Thoracic aorta (tissue), 2 donors: ENCODE measurements around the gene KCNJ12. TPM values are rescaled to one million over a fixed set of nuclear protein-coding genes. Genes with fewer than 3 reads are reported as not detected.
"Not testable (repeated sequence)": the region's sequence is repeated elsewhere in the genome, so short reads cannot be mapped to it uniquely, and the experiment has no call there.

Experiments used
- ATAC-seq: fragments of 150-250 bp; one replicate; pipeline ENCODE4 v1.8.0; 2017; ENCODE audit warnings: low read depth; ENCODE audit not compliant: insufficient number of reproducible peaks, low FRiP score
- DNase-seq: peaks from one replicate; pipeline ENCODE4 v3.0.0-alpha.2; 2020; ENCODE audit warnings: low spot score
- H3K27ac ChIP-seq, 2 donors: fragments of 200-600 bp; sonication (generic); 1 replicate in 1 of 2; 2 replicates in 1 of 2; pipeline ENCODE4 v1.5.1; 2016; ENCODE audit warnings: mild to moderate bottlenecking in 2 of 2, moderate library complexity in 2 of 2
- H3K27me3 ChIP-seq: fragments of 200-600 bp; sonication (generic); replicated peaks from 2 replicates; pipeline ENCODE4 v1.6.0; 2016; ENCODE audit warnings: mild to moderate bottlenecking; ENCODE audit not compliant: insufficient read depth
- H3K36me3 ChIP-seq: fragments of 200-600 bp; sonication (generic); one replicate; pipeline ENCODE4 v1.5.1; 2016
- H3K4me1 ChIP-seq, 2 donors: fragments of 200-600 bp; sonication (generic); 1 replicate in 1 of 2; 2 replicates in 1 of 2; pipeline versions ENCODE4 v1.5.1 to v1.6.0; 2016; ENCODE audit warnings: low read depth in 2 of 2, mild to moderate bottlenecking in 1 of 2; ENCODE audit not compliant: control insufficient read depth in 1 of 2
- H3K4me3 ChIP-seq: fragments of 200-600 bp; sonication (generic); 2 replicates; pipeline ENCODE4 v1.5.1; 2016; ENCODE audit warnings: mild to moderate bottlenecking
- H3K9me3 ChIP-seq: fragments of 200-600 bp; sonication (generic); 2 replicates; pipeline ENCODE4 v1.5.1; 2016
- CTCF ChIP-seq: fragments of 200-600 bp; sonication (generic); IDR thresholded peaks from one replicate; pipeline ENCODE4 v1.5.1; 2019; ENCODE audit warnings: antibody characterized with exemption
- total RNA-seq, 2 donors: library from RNA; depleted of rRNA; stranded (reverse); fragments of >200 nt; gene quantifications; one replicate each; pipeline versions ENCODE4 v1.1.0 to v1.2.3, GENCODE V29; 2016

KCNJ12 gene
- total RNA-seq, 2 donors from 2014 or later = 0.81 to 1.2 TPM

- no peak overlapping the region for H3K27ac ChIP-seq
Measured at GRCh38 chr17:21400816-21401593, 24.8 kb downstream of the KCNJ12 start.

GRCh38 chr17:21402166-21402571 lies 26.0 kb downstream of the KCNJ12 start:
- H3K4me3 ChIP-seq, H3K27me3 ChIP-seq, H3K36me3 ChIP-seq, H3K4me1 ChIP-seq, H3K9me3 ChIP-seq: not testable (repeated sequence)
- peak; percentile 77 for DNase-seq
- ATAC-seq = peak; percentile 47
- peak overlapping the region; percentile 56 to 60 for H3K27ac ChIP-seq

More at GRCh38 chr17:21400816-21401593, 24.8 kb downstream of the KCNJ12 start:
- no peaks in the 10 kb centered on the region for H3K36me3 ChIP-seq
- H3K9me3 ChIP-seq = no peaks in the 10 kb centered on the region
- H3K4me3 ChIP-seq = no peak overlapping the region
- peaks cover 0 to 7% of the 10 kb centered on the region in 2 donors for H3K4me1 ChIP-seq
- ATAC-seq (no peak), DNase-seq (no peak)
- no peaks in the 10 kb centered on the region for H3K27me3 ChIP-seq
- no peak for TF ChIP-seq CTCF

- H3K4me3 ChIP-seq, H3K9me3 ChIP-seq, H3K36me3 ChIP-seq, DNase-seq, ATAC-seq, H3K4me1 ChIP-seq, H3K27me3 ChIP-seq: not testable (repeated sequence)
- peak overlapping the region in 1 of 2 donors; percentile 60 for H3K27ac ChIP-seq
Measured at GRCh38 chr17:21402926-21403325, 26.8 kb downstream of the KCNJ12 start.

- not testable (repeated sequence) for H3K36me3 ChIP-seq, H3K27ac ChIP-seq, DNase-seq, H3K27me3 ChIP-seq, H3K4me3 ChIP-seq, H3K4me1 ChIP-seq, H3K9me3 ChIP-seq, ATAC-seq
Measured at GRCh38 chr17:21404106-21404505, 27.9 kb downstream of the KCNJ12 start.

- H3K36me3 ChIP-seq, DNase-seq, H3K4me1 ChIP-seq, H3K27me3 ChIP-seq, H3K9me3 ChIP-seq, H3K4me3 ChIP-seq, ATAC-seq, H3K27ac ChIP-seq: not testable (repeated sequence)
Measured at GRCh38 chr17:21404539-21404938, 28.4 kb downstream of the KCNJ12 start.

GRCh38 chr17:21404956-21405731 lies 29.0 kb downstream of the KCNJ12 start:
- not testable (repeated sequence) for ATAC-seq, H3K27me3 ChIP-seq, H3K4me1 ChIP-seq, H3K9me3 ChIP-seq, H3K27ac ChIP-seq, H3K36me3 ChIP-seq, DNase-seq, H3K4me3 ChIP-seq

- not testable (repeated sequence) for H3K9me3 ChIP-seq, H3K36me3 ChIP-seq, H3K27ac ChIP-seq, H3K27me3 ChIP-seq, DNase-seq, ATAC-seq, H3K4me1 ChIP-seq, H3K4me3 ChIP-seq
Measured at GRCh38 chr17:21405904-21406400, 29.8 kb downstream of the KCNJ12 start.

GRCh38 chr17:21406616-21407404 lies 30.7 kb downstream of the KCNJ12 start:
- not testable (repeated sequence) for H3K4me3 ChIP-seq, DNase-seq, H3K27me3 ChIP-seq, H3K9me3 ChIP-seq, H3K36me3 ChIP-seq, ATAC-seq, H3K27ac ChIP-seq, H3K4me1 ChIP-seq

GRCh38 chr17:21407752-21408151 lies 31.6 kb downstream of the KCNJ12 start:
- H3K27me3 ChIP-seq, H3K4me3 ChIP-seq, H3K27ac ChIP-seq, H3K36me3 ChIP-seq, DNase-seq, H3K4me1 ChIP-seq, ATAC-seq, H3K9me3 ChIP-seq: not testable (repeated sequence)

GRCh38 chr17:21408224-21408623 lies 32.1 kb downstream of the KCNJ12 start:
- H3K9me3 ChIP-seq, H3K27ac ChIP-seq, H3K27me3 ChIP-seq, H3K4me1 ChIP-seq, ATAC-seq, H3K36me3 ChIP-seq, DNase-seq, H3K4me3 ChIP-seq: not testable (repeated sequence)
